HCT116 (cell line): Measurements from ENCODE around the gene STIM1. TPM values are rescaled to one million over a fixed set of nuclear protein-coding genes. Genes with fewer than 3 reads are reported as not detected.

Experiments
- ATAC-seq: fragments of 200-7000 bp; cut with Tn5 transposase; 2 replicates; pipeline ENCODE4 v1.9.1; 2020; ENCODE audit warnings: mild to moderate bottlenecking, moderate library complexity
- BruUV-seq: library from RNA; stranded (reverse); fragments of 400-500 nt; replicated peaks from 2 replicates; lab custom pipeline; 2021; lab: Mats Ljungman, UMichigan
- CTCF ChIA-PET: fragments of 300-600 bp; sonication (Branson Sonifier 250); formaldehyde crosslinking; loops from one replicate; lab custom pipeline; 2021; ENCODE audit warnings: antibody characterized with exemption; lab: Charles Lee
- POLR2A ChIA-PET: fragments of 300-600, 350-600 bp; sonication (Branson Sonifier 250); formaldehyde crosslinking; loops from one replicate; lab custom pipeline; 2021; ENCODE audit warnings: antibody characterized with exemption; lab: Charles Lee
- RAD21 ChIA-PET, 2 experiments: fragments of 300-600 bp; sonication (Branson Sonifier 250); formaldehyde crosslinking; loops; one replicate each; lab custom pipeline; 2023; ENCODE audit warnings: low total read pairs in 2 of 2; ENCODE audit not compliant: uncharacterized antibody in 2 of 2, unreplicated experiment in 2 of 2, low non-redundant PET in 1 of 2; lab: Charles Lee
- DNase-seq: peaks from one replicate; pipeline ENCODE4 v3.0.0-alpha.2; 2010; ENCODE audit warnings: low read depth, low spot score
- H2AFZ ChIP-seq: fragments of 200-600 bp; shearing (Covaris generic), sonication (generic); 2 replicates; pipeline ENCODE4 v1.6.1; 2017; ENCODE audit warnings: low read depth, mixed run types, mixed read lengths, antibody characterized with exemption, low read length; ENCODE audit not compliant: poor library complexity, severe bottlenecking
- H3K27ac ChIP-seq: 2 replicates; pipeline ENCODE4 v1.5.1; 2012; ENCODE audit warnings: low read depth, low read length
- H3K27me3 ChIP-seq: fragments of 200-600 bp; sonication (generic); 2 replicates; pipeline ENCODE4 v1.6.1; 2016; ENCODE audit warnings: mixed run types, low read length, mixed read lengths; ENCODE audit not compliant: insufficient read depth
- H3K36me3 ChIP-seq, 2 experiments: fragments of 200-500 bp in 1 of 2; fragments of 200-600 bp in 1 of 2; sonication (Bioruptor generic) in 1 of 2; sonication (generic) in 1 of 2; 2 replicates each; pipeline versions ENCODE4 v1.5.1 to v1.6.1; 2014 to 2016; ENCODE audit warnings: low read length in 2 of 2, inconsistent platforms in 1 of 2, mixed read lengths in 1 of 2, mixed run types in 1 of 2; ENCODE audit not compliant: insufficient read depth in 2 of 2, control insufficient read depth in 1 of 2
- H3K4me1 ChIP-seq, 2 experiments: fragments of 200-600 bp in 1 of 2; sonication (generic) in 1 of 2; 2 replicates each; pipeline versions ENCODE4 v1.5.1 to v1.6.1; 2012 to 2017; ENCODE audit warnings: low read length in 2 of 2, inconsistent platforms in 1 of 2, mild to moderate bottlenecking in 1 of 2, mixed read lengths in 1 of 2, mixed run types in 1 of 2, moderate library complexity in 1 of 2; ENCODE audit not compliant: insufficient read depth in 2 of 2, control insufficient read depth in 1 of 2
- H3K4me2 ChIP-seq: fragments of 200-600 bp; sonication (generic); 2 replicates; pipeline ENCODE4 v1.6.1; 2017; ENCODE audit warnings: mixed run types, low read length, mixed read lengths
- H3K4me3 ChIP-seq, 2 experiments: fragments of 200-600 bp in 1 of 2; sonication (generic) in 1 of 2; replicated peaks in 1 of 2; 2 replicates each; pipeline ENCODE4 v1.5.1; 2011 to 2016; ENCODE audit warnings: low read length in 2 of 2, control low read depth in 1 of 2, low read depth in 1 of 2, mild to moderate bottlenecking in 1 of 2, mixed read lengths in 1 of 2, mixed run types in 1 of 2
- H3K79me2 ChIP-seq: fragments of 200-600 bp; sonication (generic); 2 replicates; pipeline ENCODE4 v1.6.1; 2017; ENCODE audit warnings: mild to moderate bottlenecking, mixed run types, low read length, moderate library complexity, mixed read lengths; ENCODE audit not compliant: insufficient read depth
- H3K9ac ChIP-seq: fragments of 200-600 bp; sonication (generic); 2 replicates; pipeline ENCODE4 v1.6.1; 2016; ENCODE audit warnings: low read length, mixed read lengths
- H3K9me2 ChIP-seq: fragments of 200-600 bp; sonication (generic), shearing (Covaris generic); 2 replicates; pipeline ENCODE4 v1.6.1; 2017; ENCODE audit warnings: mixed run types, mild to moderate bottlenecking, moderate library complexity; ENCODE audit not compliant: insufficient read depth
- H3K9me3 ChIP-seq, 2 experiments: fragments of 200-500 bp in 1 of 2; fragments of 200-600 bp in 1 of 2; sonication (Bioruptor generic) in 1 of 2; sonication (generic) in 1 of 2; 2 replicates each; pipeline ENCODE4 v1.6.1; 2014 to 2017; ENCODE audit warnings: low read length in 2 of 2, mixed read lengths in 2 of 2, inconsistent platforms in 1 of 2, low read depth in 1 of 2, mild to moderate bottlenecking in 1 of 2, mixed run types in 1 of 2, moderate library complexity in 1 of 2; ENCODE audit not compliant: control insufficient read depth in 1 of 2, insufficient read depth in 1 of 2
- H4K20me1 ChIP-seq: fragments of 200-600 bp; sonication (generic), shearing (Covaris generic); 2 replicates; pipeline ENCODE4 v1.6.1; 2017; ENCODE audit warnings: mixed run types, mild to moderate bottlenecking, moderate library complexity; ENCODE audit not compliant: insufficient read depth
- CBX3 ChIP-seq: IDR thresholded peaks from 2 replicates; pipeline ENCODE4 v1.6.1; 2012; ENCODE audit warnings: low read depth
- CEBPB ChIP-seq: IDR thresholded peaks from 2 replicates; pipeline ENCODE4 v1.6.1; 2012; ENCODE audit warnings: low read depth
- EGR1 ChIP-seq: IDR thresholded peaks from 2 replicates; pipeline ENCODE4 v1.6.1; 2012; ENCODE audit warnings: low read depth
- ELF1 ChIP-seq: IDR thresholded peaks from 2 replicates; pipeline ENCODE4 v1.6.1; 2012; ENCODE audit warnings: low read depth, borderline replicate concordance
- EZH2 ChIP-seq: fragments of 200-600 bp; sonication (generic); IDR thresholded peaks from 2 replicates; pipeline ENCODE4 v1.6.1; 2017; ENCODE audit warnings: antibody characterized with exemption, mixed run types
- EZH2phosphoT487 ChIP-seq: fragments of 200-600 bp; IDR thresholded peaks from 2 replicates; pipeline ENCODE4 v1.6.1; 2018; ENCODE audit warnings: antibody characterized with exemption, borderline replicate concordance
- JUND ChIP-seq: IDR thresholded peaks from 2 replicates; pipeline ENCODE4 v1.6.1; 2012
- POLR2A ChIP-seq: IDR thresholded peaks from 2 replicates; pipeline ENCODE4 v1.7.0; 2011; ENCODE audit warnings: borderline replicate concordance; ENCODE audit not compliant: insufficient read depth, insufficient read length; ENCODE audit errors: extremely low read depth
- POLR2AphosphoS5 ChIP-seq: IDR thresholded peaks from 2 replicates; pipeline ENCODE4 v1.6.1; 2011; ENCODE audit warnings: mild to moderate bottlenecking, low read depth, low read length, moderate library complexity
- REST ChIP-seq: IDR thresholded peaks from 2 replicates; pipeline ENCODE4 v1.6.1; 2012; ENCODE audit warnings: low read depth
- SIN3A ChIP-seq: IDR thresholded peaks from 2 replicates; pipeline ENCODE4 v1.6.1; 2012; ENCODE audit warnings: low read depth
- SRF ChIP-seq: IDR thresholded peaks from 2 replicates; pipeline ENCODE4 v1.6.1; 2012; ENCODE audit warnings: low read depth
- TCF7L2 ChIP-seq: IDR thresholded peaks from 2 replicates; pipeline ENCODE4 v1.7.0; 2011; ENCODE audit warnings: borderline replicate concordance, inconsistent platforms; ENCODE audit not compliant: insufficient read depth, insufficient read length; ENCODE audit errors: extremely low read depth
- ZBTB33 ChIP-seq: IDR thresholded peaks from 2 replicates; pipeline ENCODE4 v1.6.1; 2011; ENCODE audit warnings: mild to moderate bottlenecking, low read length, moderate library complexity; ENCODE audit not compliant: insufficient replicate concordance; ENCODE audit errors: extremely low read depth
- intact Hi-C: fragments of 100-400 bp; cut with micrococcal nuclease; formaldehyde crosslinking; loops from 2 replicates; pipeline ENCODE4 v1.10.0; 2022
- total RNA-seq: library from RNA; stranded (reverse); gene quantifications from one replicate; pipeline ENCODE4 v1.2.1, GENCODE V29; 2021; ENCODE audit not compliant: unreplicated experiment
- TF ChIP-seq, protein P1 (sequence below), 3 experiments: fragments of 200-600 bp in 1 of 3; sonication (generic) in 1 of 3; IDR thresholded peaks in 2 of 3; conservative IDR thresholded peaks in 1 of 3; 2 replicates each; pipeline ENCODE4 v1.5.1; 2012 to 2017; ENCODE audit warnings: low read depth in 2 of 3, low read length in 2 of 3, antibody characterized with exemption in 1 of 3, borderline replicate concordance in 1 of 3, control low read depth in 1 of 3, mild to moderate bottlenecking in 1 of 3, mixed read lengths in 1 of 3, mixed run types in 1 of 3, moderate library complexity in 1 of 3; ENCODE audit not compliant: insufficient read depth in 1 of 3
- TF ChIP-seq, protein P2 (sequence below): IDR thresholded peaks from 2 replicates; pipeline ENCODE4 v1.6.1; 2012
- TF ChIP-seq, protein P3 (sequence below): IDR thresholded peaks from 2 replicates; pipeline ENCODE4 v1.6.1; 2012

Gene STIM1
- total RNA-seq, 1 experiment from 2014 or later: 22.3 TPM

DNA sequence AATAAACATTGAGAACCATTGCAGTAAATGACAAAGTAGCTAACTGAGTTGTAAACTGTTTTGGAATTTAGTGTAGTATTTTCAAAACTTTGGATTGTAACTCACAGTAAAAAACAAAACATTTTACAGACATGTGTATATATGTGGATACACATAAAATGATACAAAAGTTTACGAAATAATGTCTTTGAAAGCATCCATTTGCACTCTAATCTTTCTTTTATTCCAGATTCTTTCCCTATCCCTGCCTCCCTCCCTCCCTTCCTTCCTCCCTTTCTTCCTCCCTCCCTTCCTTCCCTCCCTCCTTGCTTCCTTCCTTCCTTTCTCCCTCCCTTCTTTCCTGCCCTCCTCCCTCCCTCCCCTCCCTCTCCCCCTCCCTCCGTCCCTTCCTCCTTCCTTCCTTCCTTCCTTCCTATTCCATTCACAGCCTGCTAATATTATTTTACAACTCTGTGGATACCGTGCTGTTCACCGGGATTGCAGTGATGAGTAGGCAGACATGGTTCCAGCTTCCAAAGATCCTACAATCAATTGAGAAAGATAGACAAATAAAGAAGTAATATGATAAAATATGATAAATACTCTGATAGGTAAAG, 242.7 kb downstream of the STIM1 start:
- ChIA-PET CTCF (no interaction called here), RAD21 (no interaction called here), POLR2A (no interaction called here)
- Histone ChIP-seq H3K36me3 (peaks cover 0 to 6% of the 10 kb centered on the region in 2 experiments; a peak in 2 of 4 replicates), H3K9ac (no peak overlapping the region), H4K20me1 (no peaks in the 10 kb centered on the region; the same call in 1 of the 2 replicates), H3K79me2 (peaks cover 79% of the 10 kb centered on the region), H3K4me2 (no peak overlapping the region), H3K4me1 (peaks cover 9 to 19% of the 10 kb centered on the region in 2 experiments; a peak in 3 of 4 replicates), H3K4me3 (no peak overlapping the region), H3K27ac (no peak overlapping the region), H2AFZ (no peak overlapping the region), H3K27me3 (no peaks in the 10 kb centered on the region), H3K9me3 (no peaks in the 10 kb centered on the region), H3K9me2 (no peaks in the 10 kb centered on the region)
- intact Hi-C loops: no loop called here
- ATAC-seq (no peak), DNase-seq (no peak)
- TF ChIP-seq REST (no peak), ELF1 (no peak), POLR2A (no peak), EZH2 (no peak), EZH2phosphoT487 (no peak), CBX3 (no peak), JUND (no peak), SIN3A (no peak), CEBPB (no peak), POLR2AphosphoS5 (no peak), SRF (no peak), ZBTB33 (no peak), EGR1 (no peak), TCF7L2 (no peak)
- TF ChIP-seq, protein P1, sequence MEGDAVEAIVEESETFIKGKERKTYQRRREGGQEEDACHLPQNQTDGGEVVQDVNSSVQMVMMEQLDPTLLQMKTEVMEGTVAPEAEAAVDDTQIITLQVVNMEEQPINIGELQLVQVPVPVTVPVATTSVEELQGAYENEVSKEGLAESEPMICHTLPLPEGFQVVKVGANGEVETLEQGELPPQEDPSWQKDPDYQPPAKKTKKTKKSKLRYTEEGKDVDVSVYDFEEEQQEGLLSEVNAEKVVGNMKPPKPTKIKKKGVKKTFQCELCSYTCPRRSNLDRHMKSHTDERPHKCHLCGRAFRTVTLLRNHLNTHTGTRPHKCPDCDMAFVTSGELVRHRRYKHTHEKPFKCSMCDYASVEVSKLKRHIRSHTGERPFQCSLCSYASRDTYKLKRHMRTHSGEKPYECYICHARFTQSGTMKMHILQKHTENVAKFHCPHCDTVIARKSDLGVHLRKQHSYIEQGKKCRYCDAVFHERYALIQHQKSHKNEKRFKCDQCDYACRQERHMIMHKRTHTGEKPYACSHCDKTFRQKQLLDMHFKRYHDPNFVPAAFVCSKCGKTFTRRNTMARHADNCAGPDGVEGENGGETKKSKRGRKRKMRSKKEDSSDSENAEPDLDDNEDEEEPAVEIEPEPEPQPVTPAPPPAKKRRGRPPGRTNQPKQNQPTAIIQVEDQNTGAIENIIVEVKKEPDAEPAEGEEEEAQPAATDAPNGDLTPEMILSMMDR (IDR thresholded peaks at IDR 0.05 in 2 of 3, conservative IDR thresholded peaks at IDR 0.05 in 1 of 3; ENCODE audit: borderline replicate concordance in 1 of 3, insufficient read depth in 1 of 3, low read depth in 2 of 3, low read length in 2 of 3): no peak
- TF ChIP-seq, protein P2, sequence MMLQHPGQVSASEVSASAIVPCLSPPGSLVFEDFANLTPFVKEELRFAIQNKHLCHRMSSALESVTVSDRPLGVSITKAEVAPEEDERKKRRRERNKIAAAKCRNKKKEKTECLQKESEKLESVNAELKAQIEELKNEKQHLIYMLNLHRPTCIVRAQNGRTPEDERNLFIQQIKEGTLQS: no peak
- TF ChIP-seq, protein P3, sequence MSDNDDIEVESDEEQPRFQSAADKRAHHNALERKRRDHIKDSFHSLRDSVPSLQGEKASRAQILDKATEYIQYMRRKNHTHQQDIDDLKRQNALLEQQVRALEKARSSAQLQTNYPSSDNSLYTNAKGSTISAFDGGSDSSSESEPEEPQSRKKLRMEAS: no peak
- BruUV-seq: no TSS peak
